Activated CD4-positive, alpha-beta T cell treated with anti-CD3 and anti-CD28 coated beads for 1 hour (primary cell): ENCODE results near the gene VAC14.

Experiments
- DNase-seq: peaks from one replicate; pipeline ENCODE4 v3.0.0-alpha.2; 2020

The VAC14 gene

GRCh38 chr16:70784692-70785555 lies 16.0 kb downstream of the VAC14 start:
- no peak for DNase-seq

- DNase-seq = no peak
Observed at GRCh38 chr16:70782237-70782636, 18.7 kb downstream of the VAC14 start.

- DNase-seq = no peak
Observed at GRCh38 chr16:70781800-70782199, 19.2 kb downstream of the VAC14 start.

GRCh38 chr16:70780546-70780945 lies 20.4 kb downstream of the VAC14 start:
- no peak for DNase-seq

- no peak for DNase-seq
Observed at GRCh38 chr16:70779361-70779760, 21.6 kb downstream of the VAC14 start.

- no peak for DNase-seq
Observed at GRCh38 chr16:70778901-70779309, 22.1 kb downstream of the VAC14 start.

- DNase-seq = no peak
Observed at GRCh38 chr16:70777973-70778406, 23.0 kb downstream of the VAC14 start.

- DNase-seq = no peak
Observed at GRCh38 chr16:70777496-70777895, 23.5 kb downstream of the VAC14 start.

- DNase-seq = no peak
Observed at GRCh38 chr16:70775399-70775798, 25.6 kb downstream of the VAC14 start.

- DNase-seq = no peak
Observed at GRCh38 chr16:70774261-70774660, 26.7 kb downstream of the VAC14 start.

GRCh38 chr16:70772493-70772892 lies 28.5 kb downstream of the VAC14 start:
- DNase-seq = no peak

GRCh38 chr16:70770626-70771552 lies 30.1 kb downstream of the VAC14 start:
- DNase-seq = peak; percentile 20

GRCh38 chr16:70770291-70770625 lies 30.7 kb downstream of the VAC14 start:
- no peak for DNase-seq

- DNase-seq = no peak
Observed at GRCh38 chr16:70769761-70770160, 31.2 kb downstream of the VAC14 start.

GRCh38 chr16:70769131-70769530 lies 31.8 kb downstream of the VAC14 start:
- no peak for DNase-seq

- DNase-seq = no peak
Observed at GRCh38 chr16:70768203-70768580, 32.8 kb downstream of the VAC14 start.

- no peak for DNase-seq
Observed at GRCh38 chr16:70767377-70768202, 33.4 kb downstream of the VAC14 start.

GRCh38 chr16:70766658-70767057 lies 34.3 kb downstream of the VAC14 start:
- DNase-seq = no peak

- DNase-seq = no peak
Observed at GRCh38 chr16:70766176-70766575, 34.8 kb downstream of the VAC14 start.

- DNase-seq = no peak
Observed at GRCh38 chr16:70765491-70765890, 35.5 kb downstream of the VAC14 start.

GRCh38 chr16:70764632-70765031 lies 36.3 kb downstream of the VAC14 start:
- DNase-seq = no peak

GRCh38 chr16:70760221-70760620 lies 40.7 kb downstream of the VAC14 start:
- no peak for DNase-seq

- no peak for DNase-seq
Observed at GRCh38 chr16:70759666-70760065, 41.3 kb downstream of the VAC14 start.
